Liver (tissue), 9 donors: Measurements from ENCODE around the gene ACOT6. TPM values are rescaled to one million over a fixed set of nuclear protein-coding genes. Genes with fewer than 3 reads are reported as not detected.

Source experiments
- DNase-seq: peaks from one replicate; pipeline ENCODE4 v3.0.0-alpha.2; 2017; ENCODE audit warnings: low spot score
- H3K27ac ChIP-seq, 2 donors: one replicate each; pipeline ENCODE4 v1.7.0; 2013; ENCODE audit warnings: inconsistent platforms in 2 of 2, low read length in 2 of 2, control low read depth in 1 of 2, low read depth in 1 of 2, mild to moderate bottlenecking in 1 of 2
- H3K27me3 ChIP-seq, 4 donors: one replicate each; pipeline versions ENCODE4 v1.6.1 to v1.7.0; 2013; ENCODE audit warnings: low read length in 3 of 4, inconsistent platforms in 1 of 4, mild to moderate bottlenecking in 1 of 4, moderate library complexity in 1 of 4; ENCODE audit not compliant: control insufficient read depth in 4 of 4, insufficient read depth in 4 of 4
- H3K36me3 ChIP-seq, 4 donors: one replicate each; pipeline versions ENCODE4 v1.6.1 to v1.7.0; 2013; ENCODE audit warnings: low read length in 3 of 4, mild to moderate bottlenecking in 3 of 4, low read depth in 1 of 4, moderate library complexity in 1 of 4; ENCODE audit not compliant: control insufficient read depth in 4 of 4, insufficient read depth in 3 of 4
- H3K4me1 ChIP-seq, 4 donors: one replicate each; pipeline versions ENCODE4 v1.6.1 to v1.7.0; 2013; ENCODE audit warnings: low read length in 3 of 4, mild to moderate bottlenecking in 3 of 4, moderate library complexity in 1 of 4; ENCODE audit not compliant: control insufficient read depth in 4 of 4, insufficient read depth in 4 of 4
- H3K4me3 ChIP-seq, 3 donors: one replicate each; pipeline versions ENCODE4 v1.6.1 to v1.7.0; 2013; ENCODE audit warnings: low read length in 3 of 3, control low read depth in 1 of 3, low read depth in 1 of 3, mild to moderate bottlenecking in 1 of 3
- H3K9ac ChIP-seq, 2 donors: one replicate each; pipeline ENCODE4 v1.7.0; 2013; ENCODE audit warnings: low read length in 2 of 2, mild to moderate bottlenecking in 2 of 2, moderate library complexity in 2 of 2, control low read depth in 1 of 2, low read depth in 1 of 2
- H3K9me3 ChIP-seq, 4 donors: one replicate each; pipeline versions ENCODE4 v1.6.1 to v1.7.0; 2013; ENCODE audit warnings: low read length in 3 of 4; ENCODE audit not compliant: control insufficient read depth in 4 of 4
- ATF3 ChIP-seq: IDR thresholded peaks from 2 replicates; pipeline ENCODE4 v1.6.1; 2016; ENCODE audit warnings: antibody characterized with exemption
- EGR1 ChIP-seq, 2 donors: IDR thresholded peaks; 2 replicates each; pipeline ENCODE4 v1.6.1; 2016 to 2018; ENCODE audit warnings: antibody characterized with exemption in 2 of 2, low read depth in 2 of 2
- FOXA1 ChIP-seq: IDR thresholded peaks from 2 replicates; pipeline ENCODE4 v1.6.1; 2016; ENCODE audit warnings: antibody characterized with exemption
- FOXA2 ChIP-seq: IDR thresholded peaks from 2 replicates; pipeline ENCODE4 v1.6.1; 2016; ENCODE audit warnings: antibody characterized with exemption
- GABPA ChIP-seq, 2 donors: IDR thresholded peaks in 1 of 2; conservative IDR thresholded peaks in 1 of 2; 2 replicates each; pipeline ENCODE4 v1.6.1; 2016; ENCODE audit warnings: antibody characterized with exemption in 2 of 2, mild to moderate bottlenecking in 1 of 2, moderate library complexity in 1 of 2
- HNF4A ChIP-seq, 2 donors: conservative IDR thresholded peaks; 2 replicates each; pipeline ENCODE4 v1.6.1; 2016; ENCODE audit warnings: antibody characterized with exemption in 2 of 2, mild to moderate bottlenecking in 2 of 2
- HNF4G ChIP-seq: IDR thresholded peaks from 2 replicates; pipeline ENCODE4 v1.6.1; 2016; ENCODE audit warnings: antibody characterized with exemption
- JUND ChIP-seq, 2 donors: IDR thresholded peaks; 2 replicates each; pipeline ENCODE4 v1.6.1; 2016; ENCODE audit warnings: antibody characterized with exemption in 2 of 2
- RAD21 ChIP-seq, 2 donors: IDR thresholded peaks; 2 replicates each; pipeline ENCODE4 v1.6.1; 2016; ENCODE audit warnings: antibody characterized with exemption in 2 of 2, mild to moderate bottlenecking in 2 of 2
- REST ChIP-seq: IDR thresholded peaks from 2 replicates; pipeline ENCODE4 v1.6.1; 2016; ENCODE audit warnings: antibody characterized with exemption, mild to moderate bottlenecking
- RXRA ChIP-seq, 2 donors: IDR thresholded peaks; 2 replicates each; pipeline ENCODE4 v1.6.1; 2017 to 2018; ENCODE audit warnings: antibody characterized with exemption in 2 of 2, mild to moderate bottlenecking in 1 of 2
- SP1 ChIP-seq: IDR thresholded peaks from 2 replicates; pipeline ENCODE4 v1.6.1; 2018; ENCODE audit warnings: antibody characterized with exemption, mild to moderate bottlenecking
- TAF1 ChIP-seq: conservative IDR thresholded peaks from 2 replicates; pipeline ENCODE4 v1.6.1; 2016; ENCODE audit warnings: antibody characterized with exemption, mild to moderate bottlenecking
- YY1 ChIP-seq: IDR thresholded peaks from 2 replicates; pipeline ENCODE4 v1.6.1; 2016; ENCODE audit warnings: antibody characterized with exemption, mild to moderate bottlenecking
- ZBTB33 ChIP-seq: IDR thresholded peaks from 2 replicates; pipeline ENCODE4 v1.6.1; 2016; ENCODE audit warnings: antibody characterized with exemption
- WGBS: extraction: QIAGEN DNeasy Blood & Tissue Kit; methylation state at CpG from one replicate; pipeline ENCODE4 v1.1.7; 2013; 5-methylcytosine and 5-hydroxymethylcytosine counted together
- polyA plus RNA-seq, 2 donors: library from polyadenylated mRNA; stranded (reverse) in 1 of 2; unstranded in 1 of 2; fragments of 200-250 nt in 1 of 2; fragments of >200 nt in 1 of 2; fragmentation: Nextera tagmentation in 1 of 2; extraction: Ambion mirVana in 1 of 2; gene quantifications; one replicate each; pipeline versions ENCODE4 v1.2.1 to v1.2.3, GENCODE V29; 2013 to 2015
- total RNA-seq, 2 donors: library from RNA; depleted of rRNA; stranded (reverse); fragments of >200 nt; gene quantifications; one replicate each; pipeline ENCODE4 v1.2.3, GENCODE V29; 2014
- TF ChIP-seq, protein P1 (sequence below): fragments of 150-350 bp; IDR thresholded peaks from 2 replicates; pipeline ENCODE4 v1.5.1; 2017; ENCODE audit warnings: improper control_type of control experiment, low read depth, low read length; ENCODE audit not compliant: missing input control
- donor health status: healthy.
- donor health status: healthy.
- donor health status: healthy.
- donor health status: healthy.
- donor health status: healthy.

ACOT6 gene
- total and polyA plus RNA-seq, 4 donors, result 0.65 to 1.1 (median 1.1) TPM; not detected in 1

GRCh38 chr14:73660511-73660910 is 48.2 kb downstream of the ACOT6 start:
- 88% methylated on average over 2 of the region's 2 CpGs for WGBS
- no peak overlapping the region for H3K27ac ChIP-seq
- H3K36me3 ChIP-seq, result peaks cover 0 to 2% (median under 1%) of the 10 kb centered on the region in 4 donors
- H3K9me3 ChIP-seq, result no peaks in the 10 kb centered on the region
- TF ChIP-seq RXRA (IDR thresholded peaks at IDR 0.05) (no peak), ATF3 (no peak), REST (no peak), TAF1 (no peak), SP1 (no peak), FOXA2 (no peak), HNF4G (no peak)
- no peak overlapping the region for H3K4me3 ChIP-seq
- H3K27me3 ChIP-seq, result no peaks in the 10 kb centered on the region
- DNase-seq, result no peak
- no peaks in the 10 kb centered on the region for H3K4me1 ChIP-seq
- H3K9ac ChIP-seq, result no peak overlapping the region

DNA sequence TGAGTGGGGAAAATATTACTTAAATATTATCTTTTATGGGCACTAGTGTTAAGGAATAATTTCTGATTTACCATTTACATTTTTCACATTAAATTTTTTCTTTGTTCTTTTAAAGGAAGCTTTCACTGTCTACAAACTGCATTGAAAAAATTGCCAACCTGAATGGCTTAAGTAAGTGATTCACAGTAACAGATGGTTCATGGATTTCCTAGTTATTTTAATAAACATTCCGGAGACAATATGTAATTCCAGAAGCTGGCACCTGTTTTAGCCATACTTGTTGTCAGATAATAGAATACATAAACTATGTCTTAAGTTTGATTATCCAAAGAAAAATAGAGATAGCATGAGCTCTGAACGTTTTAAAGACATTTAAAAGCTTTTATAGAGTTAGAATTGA is 49.6 kb downstream of the ACOT6 start:
- DNase-seq, result no peak
- 91% methylated on average over 2 of the region's 2 CpGs for WGBS
- no peak overlapping the region for H3K4me3 ChIP-seq
- no peaks in the 10 kb centered on the region for H3K4me1 ChIP-seq
- no peaks in the 10 kb centered on the region for H3K9me3 ChIP-seq
- TF ChIP-seq ZBTB33, result no peak
- TF ChIP-seq SP1, result no peak
- TF ChIP-seq JUND (IDR thresholded peaks at IDR 0.05), result no peak
- TF ChIP-seq TAF1, result no peak
- TF ChIP-seq FOXA1, result no peak
- no peak for TF ChIP-seq REST
- TF ChIP-seq HNF4A (conservative IDR thresholded peaks at IDR 0.05), result no peak
- TF ChIP-seq RXRA (IDR thresholded peaks at IDR 0.05), result no peak
- no peak for TF ChIP-seq YY1
- no peak for TF ChIP-seq EGR1 (IDR thresholded peaks at IDR 0.05; ENCODE audit: low read depth in 2 of 2)
- no peak for TF ChIP-seq ATF3
- TF ChIP-seq, protein P1, sequence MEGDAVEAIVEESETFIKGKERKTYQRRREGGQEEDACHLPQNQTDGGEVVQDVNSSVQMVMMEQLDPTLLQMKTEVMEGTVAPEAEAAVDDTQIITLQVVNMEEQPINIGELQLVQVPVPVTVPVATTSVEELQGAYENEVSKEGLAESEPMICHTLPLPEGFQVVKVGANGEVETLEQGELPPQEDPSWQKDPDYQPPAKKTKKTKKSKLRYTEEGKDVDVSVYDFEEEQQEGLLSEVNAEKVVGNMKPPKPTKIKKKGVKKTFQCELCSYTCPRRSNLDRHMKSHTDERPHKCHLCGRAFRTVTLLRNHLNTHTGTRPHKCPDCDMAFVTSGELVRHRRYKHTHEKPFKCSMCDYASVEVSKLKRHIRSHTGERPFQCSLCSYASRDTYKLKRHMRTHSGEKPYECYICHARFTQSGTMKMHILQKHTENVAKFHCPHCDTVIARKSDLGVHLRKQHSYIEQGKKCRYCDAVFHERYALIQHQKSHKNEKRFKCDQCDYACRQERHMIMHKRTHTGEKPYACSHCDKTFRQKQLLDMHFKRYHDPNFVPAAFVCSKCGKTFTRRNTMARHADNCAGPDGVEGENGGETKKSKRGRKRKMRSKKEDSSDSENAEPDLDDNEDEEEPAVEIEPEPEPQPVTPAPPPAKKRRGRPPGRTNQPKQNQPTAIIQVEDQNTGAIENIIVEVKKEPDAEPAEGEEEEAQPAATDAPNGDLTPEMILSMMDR, result no peak
- no peak for TF ChIP-seq GABPA (IDR thresholded peaks at IDR 0.05 in 1 of 2, conservative IDR thresholded peaks at IDR 0.05 in 1 of 2)
- no peak for TF ChIP-seq FOXA2
- no peak for TF ChIP-seq RAD21 (IDR thresholded peaks at IDR 0.05)
- TF ChIP-seq HNF4G, result no peak
- H3K27me3 ChIP-seq, result no peaks in the 10 kb centered on the region
- H3K27ac ChIP-seq, result no peak overlapping the region
- peaks cover 0 to 2% (median under 1%) of the 10 kb centered on the region in 4 donors for H3K36me3 ChIP-seq
- H3K9ac ChIP-seq, result no peak overlapping the region
